ENCODE results near the gene TIPRL.
"Not testable (repeated sequence)": the region's sequence is repeated elsewhere in the genome, so short reads cannot be mapped to it uniquely, and the experiment has no call there.

Gene TIPRL

GRCh38 chr1:168146626-168147025 is 32.1 kb upstream of the TIPRL start:
- Mint-ChIP-seq H3K4me3 (no peak overlapping the region), H3K27ac (no peak overlapping the region), H3K4me1 (ENCODE audit: low read depth) (peaks cover 12% of the 10 kb centered on the region)

DNA sequence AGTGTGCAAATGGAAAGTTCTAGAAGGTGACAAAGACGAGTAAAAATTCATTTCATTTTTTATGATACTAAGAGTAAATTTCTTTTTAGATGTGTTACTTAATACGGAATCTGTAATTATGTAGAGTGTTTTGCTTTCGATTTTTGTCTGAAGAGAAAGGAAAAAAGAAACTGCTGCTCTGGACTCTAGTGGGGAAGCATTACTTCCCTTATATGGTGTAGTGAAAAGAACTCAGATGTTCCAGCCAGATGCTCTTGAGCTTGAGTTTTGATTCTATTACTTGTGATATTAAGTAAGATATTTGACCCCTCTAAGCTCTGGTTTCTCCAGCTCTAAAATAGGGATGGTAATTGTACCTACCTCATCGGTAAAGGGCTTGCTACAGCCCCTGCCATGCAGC is 29.8 kb upstream of the TIPRL start:
- DNase-seq: no peak
- H3K4me3 Mint-ChIP-seq: no peak overlapping the region

More at GRCh38 chr1:168146626-168147025, 32.1 kb upstream of the TIPRL start:
- no peaks in the 10 kb centered on the region for H3K9me3 Mint-ChIP-seq
- no peak for DNase-seq
- no peaks in the 10 kb centered on the region for H3K36me3 Mint-ChIP-seq (ENCODE audit: low read depth)
- no peaks in the 10 kb centered on the region for H3K27me3 Mint-ChIP-seq

GRCh38 chr1:168150283-168150682 is 28.5 kb upstream of the TIPRL start:
- Mint-ChIP-seq H3K27ac (no peak overlapping the region), H3K4me3 (no peak overlapping the region), H3K36me3 (ENCODE audit: low read depth) (no peaks in the 10 kb centered on the region), H3K4me1 (ENCODE audit: low read depth) (peaks cover 12% of the 10 kb centered on the region), H3K9me3 (no peaks in the 10 kb centered on the region), H3K27me3 (no peaks in the 10 kb centered on the region)
- DNase-seq: no peak

More for the DNA sequence above, 29.8 kb upstream of the TIPRL start:
- H3K27me3 Mint-ChIP-seq: no peaks in the 10 kb centered on the region
- no peaks in the 10 kb centered on the region for H3K36me3 Mint-ChIP-seq (ENCODE audit: low read depth)
- H3K4me1 Mint-ChIP-seq (ENCODE audit: low read depth): peaks cover 12% of the 10 kb centered on the region
- no peak overlapping the region for H3K27ac Mint-ChIP-seq
- H3K9me3 Mint-ChIP-seq: no peaks in the 10 kb centered on the region

- Mint-ChIP-seq H3K4me3 (no peak overlapping the region), H3K27me3 (peaks cover 3% of the 10 kb centered on the region), H3K27ac (no peak overlapping the region), H3K4me1 (ENCODE audit: low read depth) (peaks cover 6% of the 10 kb centered on the region), H3K36me3 (ENCODE audit: low read depth) (no peaks in the 10 kb centered on the region), H3K9me3 (no peaks in the 10 kb centered on the region)
- no peak for DNase-seq
These were observed 26.8 kb upstream of the TIPRL start for GRCh38 chr1:168151935-168152334.

DNA sequence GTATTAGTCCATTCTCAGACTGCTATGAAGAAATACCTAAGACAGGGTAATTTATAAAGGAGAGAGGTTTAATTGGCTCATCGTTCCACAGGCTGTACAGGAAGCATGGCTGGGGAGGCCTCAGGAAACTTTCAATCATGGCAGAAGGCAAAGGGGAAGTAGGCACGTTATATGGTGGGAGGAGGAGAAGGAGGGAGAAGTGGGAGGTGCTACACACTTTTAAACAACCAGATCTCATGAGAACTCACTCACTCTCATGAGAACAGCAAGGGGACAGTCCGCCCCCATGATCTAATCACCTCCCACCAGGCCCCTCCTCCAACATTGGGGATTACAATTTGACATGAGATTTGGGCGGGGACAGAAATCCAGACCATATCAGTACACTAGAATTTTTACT is 24.1 kb upstream of the TIPRL start:
- not testable (repeated sequence) for H3K4me3 Mint-ChIP-seq; H3K4me1 Mint-ChIP-seq (ENCODE audit: low read depth); H3K27ac Mint-ChIP-seq; DNase-seq; H3K36me3 Mint-ChIP-seq (ENCODE audit: low read depth)
- H3K27me3 Mint-ChIP-seq: peaks cover 11% of the 10 kb centered on the region
- H3K9me3 Mint-ChIP-seq: peaks cover 19% of the 10 kb centered on the region

- DNase-seq: no peak
- Mint-ChIP-seq H3K27me3 (peaks cover 15% of the 10 kb centered on the region), H3K4me1 (ENCODE audit: low read depth) (peaks cover 1% of the 10 kb centered on the region), H3K27ac (no peak overlapping the region), H3K9me3 (peaks cover 29% of the 10 kb centered on the region), H3K36me3 (ENCODE audit: low read depth) (peaks cover 6% of the 10 kb centered on the region), H3K4me3 (no peak overlapping the region)
These were observed 22.9 kb upstream of the TIPRL start for GRCh38 chr1:168155910-168156309.

DNA sequence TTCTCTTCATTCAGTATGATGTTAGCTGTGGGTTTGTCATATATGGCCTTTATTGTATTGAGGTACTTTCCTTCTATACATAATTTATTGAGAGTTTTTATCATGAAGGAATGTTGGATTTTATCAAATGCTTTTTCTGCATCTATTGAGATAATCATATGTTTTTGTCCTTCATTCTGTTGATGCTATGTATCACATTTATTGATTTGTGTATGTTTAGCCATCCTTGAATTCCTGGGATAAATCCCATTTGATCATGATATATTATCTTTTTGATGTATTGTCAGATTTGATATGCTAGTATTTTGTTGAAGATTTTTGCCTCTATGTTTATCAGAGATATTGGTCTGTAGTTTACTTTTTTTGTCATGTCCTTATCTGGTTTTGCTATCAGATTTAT is 21.1 kb upstream of the TIPRL start:
- no peak for DNase-seq
- Mint-ChIP-seq H3K27me3 (peaks cover 26% of the 10 kb centered on the region), H3K9me3 (peaks cover 33% of the 10 kb centered on the region), H3K4me1 (ENCODE audit: low read depth) (peaks cover 1% of the 10 kb centered on the region), H3K36me3 (ENCODE audit: low read depth) (peaks cover 6% of the 10 kb centered on the region), H3K27ac (no peak overlapping the region), H3K4me3 (no peak overlapping the region)

DNA sequence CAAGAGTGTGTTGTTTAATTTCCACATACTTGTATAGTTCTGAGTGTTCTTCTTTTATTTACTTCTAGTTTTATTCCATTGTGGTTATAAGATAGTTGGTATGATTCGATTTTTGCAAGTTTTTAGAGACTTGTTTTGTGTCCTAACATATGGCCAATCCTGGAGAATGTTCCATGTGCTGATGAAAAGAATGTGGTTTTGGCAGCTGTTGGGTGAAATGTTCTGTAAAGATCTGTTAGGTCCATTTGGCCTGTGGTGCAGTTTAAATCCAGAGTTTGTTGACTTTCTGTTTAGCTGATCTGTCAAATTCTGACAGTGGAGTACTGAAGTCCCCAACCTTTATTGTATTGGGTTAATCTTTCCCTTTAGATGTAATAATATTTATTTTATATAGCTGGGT is 19.5 kb upstream of the TIPRL start:
- Mint-ChIP-seq H3K4me3 (no peak overlapping the region), H3K36me3 (ENCODE audit: low read depth) (peaks cover 6% of the 10 kb centered on the region), H3K4me1 (ENCODE audit: low read depth) (peaks cover 1% of the 10 kb centered on the region), H3K27me3 (peaks cover 30% of the 10 kb centered on the region), H3K9me3 (peaks cover 33% of the 10 kb centered on the region), H3K27ac (no peak overlapping the region)
- no peak for DNase-seq

DNA sequence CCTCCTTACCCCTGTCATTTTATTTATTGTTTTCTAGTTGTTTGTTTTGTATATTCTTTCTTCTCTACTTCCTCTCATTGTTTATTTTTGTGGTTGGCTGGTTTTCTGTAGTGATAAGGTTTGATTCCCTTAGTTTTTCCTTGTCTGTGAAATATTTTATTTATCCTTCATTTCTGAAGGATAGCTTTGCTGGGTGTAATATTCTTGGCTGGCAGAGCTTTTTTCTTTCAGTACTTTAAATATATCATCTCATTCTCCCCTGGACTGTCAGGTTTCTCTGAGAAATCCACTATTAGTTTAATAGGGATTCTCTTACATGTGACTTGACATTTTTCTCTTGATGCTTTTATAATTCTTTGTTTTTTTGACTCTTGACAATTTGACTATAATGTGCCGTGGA is 18.8 kb upstream of the TIPRL start:
- no peak overlapping the region for H3K4me3 Mint-ChIP-seq
- H3K9me3 Mint-ChIP-seq: peaks cover 33% of the 10 kb centered on the region
- no peak for DNase-seq
- peaks cover 6% of the 10 kb centered on the region for H3K36me3 Mint-ChIP-seq (ENCODE audit: low read depth)
- H3K27ac Mint-ChIP-seq: no peak overlapping the region
- H3K4me1 Mint-ChIP-seq (ENCODE audit: low read depth): peaks cover 1% of the 10 kb centered on the region
- peaks cover 30% of the 10 kb centered on the region for H3K27me3 Mint-ChIP-seq

DNA sequence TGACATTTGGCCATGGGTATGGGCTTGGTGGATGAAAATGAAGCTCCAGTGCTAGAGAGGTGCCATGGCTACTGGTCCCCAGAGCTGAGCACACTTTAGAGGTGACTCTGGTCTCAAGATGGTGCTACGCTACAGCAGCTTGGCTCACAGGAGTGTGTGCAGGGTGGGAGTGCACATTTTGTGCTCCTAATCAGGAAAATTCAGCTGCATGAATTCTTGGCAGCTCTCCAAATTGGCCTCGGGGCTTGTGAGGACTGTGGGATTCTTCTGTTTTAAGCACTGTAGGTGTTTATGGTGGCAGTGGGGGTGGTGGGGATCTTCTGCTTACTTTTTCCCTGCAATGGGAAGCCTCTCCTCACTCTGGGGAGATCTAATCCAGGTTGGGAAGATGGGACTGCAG is 17.3 kb upstream of the TIPRL start:
- peaks cover 33% of the 10 kb centered on the region for H3K9me3 Mint-ChIP-seq
- peaks cover 1% of the 10 kb centered on the region for H3K4me1 Mint-ChIP-seq (ENCODE audit: low read depth)
- no peak for DNase-seq
- H3K4me3 Mint-ChIP-seq: no peak overlapping the region
- peaks cover 27% of the 10 kb centered on the region for H3K27me3 Mint-ChIP-seq
- H3K36me3 Mint-ChIP-seq (ENCODE audit: low read depth): peaks cover 6% of the 10 kb centered on the region
- no peak overlapping the region for H3K27ac Mint-ChIP-seq

GRCh38 chr1:168163670-168164069 is 15.1 kb upstream of the TIPRL start:
- H3K4me3 Mint-ChIP-seq: no peak overlapping the region
- peaks cover 4% of the 10 kb centered on the region for H3K36me3 Mint-ChIP-seq (ENCODE audit: low read depth)
- H3K27me3 Mint-ChIP-seq: peaks cover 19% of the 10 kb centered on the region
- H3K4me1 Mint-ChIP-seq (ENCODE audit: low read depth): peaks cover 1% of the 10 kb centered on the region
- DNase-seq: no peak
- no peak overlapping the region for H3K27ac Mint-ChIP-seq
- peaks cover 18% of the 10 kb centered on the region for H3K9me3 Mint-ChIP-seq

- Mint-ChIP-seq H3K27ac (no peak overlapping the region), H3K4me1 (ENCODE audit: low read depth) (peaks cover 1% of the 10 kb centered on the region), H3K4me3 (no peak overlapping the region), H3K9me3 (peaks cover 14% of the 10 kb centered on the region), H3K36me3 (ENCODE audit: low read depth) (peaks cover 4% of the 10 kb centered on the region), H3K27me3 (peaks cover 19% of the 10 kb centered on the region)
- DNase-seq: no peak
These were observed 14.0 kb upstream of the TIPRL start for GRCh38 chr1:168164771-168165170.

DNA sequence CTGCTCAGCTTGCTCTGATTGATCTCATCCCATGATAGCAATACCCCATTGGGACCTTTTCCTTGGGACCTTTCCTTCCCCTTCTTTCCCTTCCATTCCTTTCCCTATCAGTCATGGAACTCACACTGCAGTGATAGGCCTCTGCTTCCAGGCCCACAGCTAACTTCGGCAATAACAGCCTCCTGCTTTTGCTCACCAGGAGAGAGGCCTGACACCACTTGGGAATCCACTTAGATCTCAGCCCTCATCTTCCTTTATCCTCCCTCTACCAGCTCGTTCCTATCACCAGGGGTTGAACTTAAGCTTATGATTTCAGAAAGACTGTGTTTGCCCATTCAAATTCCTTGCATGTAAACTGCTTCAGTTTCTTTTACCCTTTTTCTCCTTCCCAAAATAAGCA is 11.0 kb upstream of the TIPRL start:
- no peaks in the 10 kb centered on the region for H3K4me1 Mint-ChIP-seq (ENCODE audit: low read depth)

GRCh38 chr1:168170564-168171508 is 7.9 kb upstream of the TIPRL start:
- H3K9me3 Mint-ChIP-seq: no peaks in the 10 kb centered on the region
- H3K27me3 Mint-ChIP-seq: peaks cover 9% of the 10 kb centered on the region
- no peak overlapping the region for H3K4me3 Mint-ChIP-seq
- H3K27ac Mint-ChIP-seq: no peak overlapping the region
- no peak for DNase-seq
- H3K36me3 Mint-ChIP-seq (ENCODE audit: low read depth): no peaks in the 10 kb centered on the region
- H3K4me1 Mint-ChIP-seq (ENCODE audit: low read depth): no peaks in the 10 kb centered on the region

More for the DNA sequence above, 11.0 kb upstream of the TIPRL start:
- DNase-seq: no peak
- Mint-ChIP-seq H3K36me3 (ENCODE audit: low read depth) (no peaks in the 10 kb centered on the region), H3K9me3 (no peaks in the 10 kb centered on the region), H3K27ac (no peak overlapping the region), H3K27me3 (peaks cover 3% of the 10 kb centered on the region), H3K4me3 (no peak overlapping the region)

DNA sequence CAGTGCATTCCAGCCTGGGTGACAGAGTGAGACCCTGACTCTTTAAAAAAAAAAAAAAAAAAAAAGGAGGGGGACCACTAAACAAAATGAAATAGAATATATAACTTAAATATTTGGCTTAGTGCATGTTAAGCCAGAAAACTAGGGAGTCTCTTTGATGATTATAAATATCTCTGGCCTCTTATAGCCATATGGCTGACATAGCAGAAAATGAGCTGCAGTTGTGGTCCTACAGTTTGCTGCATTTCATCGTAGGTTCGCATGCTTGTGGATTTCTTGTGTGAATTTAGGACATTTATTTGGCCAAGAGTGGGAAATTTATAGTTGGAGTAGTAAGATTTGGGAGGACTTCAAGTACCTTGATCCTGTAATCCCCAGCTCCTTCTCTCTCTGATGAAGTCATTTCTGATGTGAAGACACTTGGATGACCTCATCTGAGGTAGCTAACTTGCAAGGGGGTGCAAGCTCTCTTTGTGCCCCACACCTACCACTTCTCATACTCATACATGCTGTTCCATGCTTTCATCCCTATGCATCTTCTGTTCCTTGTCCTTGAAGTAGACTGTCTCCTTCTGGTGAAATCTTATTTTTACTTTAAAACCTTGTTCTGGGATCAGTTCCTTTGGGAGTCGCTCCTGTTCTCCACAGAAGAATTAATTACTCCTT is 6.4 kb upstream of the TIPRL start:
- no peaks in the 10 kb centered on the region for H3K36me3 Mint-ChIP-seq (ENCODE audit: low read depth)
- no peak overlapping the region for H3K4me3 Mint-ChIP-seq
- H3K9me3 Mint-ChIP-seq: no peaks in the 10 kb centered on the region
- H3K27me3 Mint-ChIP-seq: peaks cover 9% of the 10 kb centered on the region
- H3K4me1 Mint-ChIP-seq (ENCODE audit: low read depth): no peaks in the 10 kb centered on the region
- no peak for DNase-seq
- H3K27ac Mint-ChIP-seq: no peak overlapping the region
